GM12878 (cell line): ENCODE measurements around the gene PRC1. TPM values are rescaled to one million over a fixed set of nuclear protein-coding genes. Genes with fewer than 3 reads are reported as not detected.
A peak's percentile ranks its signal among the peaks of the same experiment; 100 is the strongest.

Source experiments
- BCL11A ChIP-seq: IDR thresholded peaks from 2 replicates; pipeline ENCODE4 v1.6.1; 2011; ENCODE audit warnings: low read depth, low read length
- EGR1 ChIP-seq, 2 experiments: IDR thresholded peaks; 1 replicate in 1 of 2; 2 replicates in 1 of 2; pipeline ENCODE4 v1.6.1; 2011 to 2012; ENCODE audit warnings: low read depth in 2 of 2, low read length in 2 of 2, borderline replicate concordance in 1 of 2, mild to moderate bottlenecking in 1 of 2, moderate library complexity in 1 of 2
- ESRRA ChIP-seq: IDR thresholded peaks from 2 replicates; pipeline ENCODE4 v1.6.1; 2012; ENCODE audit warnings: mild to moderate bottlenecking, low read length, improper control_type of control experiment
- MEF2B ChIP-seq: fragments of 450-650 bp; IDR thresholded peaks from 2 replicates; pipeline ENCODE4 v1.6.1; 2018; ENCODE audit warnings: mild to moderate bottlenecking, moderate library complexity; ENCODE audit not compliant: partially characterized antibody, poor library complexity, severe bottlenecking
- MTA3 ChIP-seq: IDR thresholded peaks from 2 replicates; pipeline ENCODE4 v1.6.1; 2012; ENCODE audit warnings: low read length, inconsistent platforms, borderline replicate concordance
- MYB ChIP-seq: fragments of 150-350 bp; IDR thresholded peaks from 2 replicates; pipeline ENCODE4 v1.6.1; 2014; ENCODE audit warnings: mild to moderate bottlenecking, low read depth, low read length, borderline replicate concordance
- POLR2A ChIP-seq: IDR thresholded peaks from 2 replicates; pipeline ENCODE4 v1.6.1; 2011; ENCODE audit warnings: low read depth, mild to moderate bottlenecking, low read length
- SP1 ChIP-seq: IDR thresholded peaks from one replicate; pipeline ENCODE4 v1.6.1; 2011; ENCODE audit warnings: low read depth, low read length
- TCF12 ChIP-seq: IDR thresholded peaks from 2 replicates; pipeline ENCODE4 v1.6.1; 2011; ENCODE audit warnings: low read depth, mild to moderate bottlenecking, low read length
- WRNIP1 ChIP-seq: IDR thresholded peaks from 2 replicates; pipeline ENCODE4 v1.6.1; 2011; ENCODE audit warnings: low read depth, low read length, improper control_type of control experiment, borderline replicate concordance
- polyA plus RNA-seq, 11 experiments: library from polyadenylated mRNA; depleted of rRNA in 4 of 11; unstranded in 6 of 11; stranded (reverse) in 5 of 11; fragments of >200 nt; fragmentation: Nextera tagmentation in 4 of 11; fragmentation: Illumina TruSeq in 1 of 11; extraction: Ambion mirVana in 4 of 11; extraction: Trizol in 1 of 11; gene quantifications; 1 replicate in 1 of 11; 2 replicates in 10 of 11; pipeline versions ENCODE4 v1.2.1 to v1.2.3, GENCODE V29; 2011 to 2016; ENCODE audit warnings: inconsistent platforms in 2 of 11, missing spikeins in 2 of 11, low read depth in 1 of 11
- total RNA-seq, 4 experiments: library from RNA; depleted of rRNA in 3 of 4; stranded (reverse); fragments of >200 nt in 3 of 4; fragmentation: Illumina TruSeq in 1 of 4; extraction: Trizol in 1 of 4; gene quantifications; 2 replicates each; pipeline versions ENCODE4 v1.2.1 to v1.2.3, GENCODE V29; 2013 to 2021
- TF ChIP-seq, protein P1 (sequence below): fragments of 450-650 bp; IDR thresholded peaks from 2 replicates; pipeline ENCODE4 v1.6.1; 2017; ENCODE audit warnings: low read depth, mild to moderate bottlenecking, moderate library complexity
- TF ChIP-seq, protein P2 (sequence below): fragments of 450-650 bp; formaldehyde crosslinking; IDR thresholded peaks from 2 replicates; pipeline ENCODE4 v1.4.0; 2020; ENCODE audit warnings: mild to moderate bottlenecking, moderate library complexity
- TF ChIP-seq, protein P3 (sequence below): IDR thresholded peaks from 2 replicates; pipeline ENCODE4 v1.6.1; 2012; ENCODE audit warnings: improper control_type of control experiment, low read depth, low read length; ENCODE audit not compliant: insufficient replicate concordance
- TF ChIP-seq, protein P4 (sequence below): fragments of 450-650 bp; IDR thresholded peaks from 2 replicates; pipeline ENCODE4 v1.6.1; 2014; ENCODE audit warnings: mild to moderate bottlenecking

Gene PRC1
- total and polyA plus RNA-seq, 10 of the 15 experiments (the other 5 are each of a cell fraction or from before 2014, with no cell fraction given): 100 to 241 (median 131) TPM

DNA sequence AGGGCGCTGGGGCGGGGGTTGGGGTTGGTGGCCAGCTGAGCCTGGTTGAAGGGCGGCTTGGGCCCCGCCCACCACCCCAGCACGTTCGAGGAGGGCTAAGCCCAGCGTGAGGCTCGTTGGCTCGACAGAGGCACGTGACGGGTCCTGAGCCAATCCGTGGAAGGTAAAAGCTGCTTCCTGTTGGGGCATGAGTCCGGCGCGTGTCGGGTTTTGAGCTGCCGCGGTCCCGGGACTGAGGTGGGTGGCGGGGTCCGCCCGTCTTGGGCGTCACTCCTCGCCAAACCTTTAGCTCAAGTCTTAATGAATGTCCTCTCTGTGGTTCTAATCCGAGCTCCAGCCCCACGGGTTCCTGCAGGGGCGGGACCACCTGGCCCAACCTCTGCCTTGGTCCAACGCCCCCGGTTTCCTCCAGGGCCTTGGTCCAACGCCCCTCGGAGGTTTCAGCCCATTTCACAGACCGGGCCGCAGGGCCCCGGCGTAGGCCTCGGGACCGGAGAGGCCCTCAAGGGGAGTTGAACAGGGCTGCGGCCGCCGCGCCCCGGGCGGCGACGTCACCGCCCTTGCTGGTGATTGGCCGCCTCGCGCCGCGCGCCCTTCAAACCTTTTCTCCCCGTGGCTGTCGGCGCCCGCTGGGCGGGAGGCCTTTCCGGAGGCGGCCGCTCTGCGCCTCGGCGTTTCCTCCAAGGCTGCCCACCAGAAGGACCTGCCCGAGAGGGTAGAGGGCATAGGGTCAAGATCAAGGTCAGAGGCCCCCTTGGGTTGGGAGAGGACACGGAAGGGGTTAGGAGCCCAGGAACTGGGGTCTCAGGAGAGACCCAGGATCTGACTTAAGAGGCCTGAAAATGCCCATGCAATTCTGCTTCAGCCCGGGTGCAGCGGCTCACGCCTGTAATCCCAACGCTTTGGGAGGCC is 39.4 kb downstream of the PRC1 start, which contains the start of gene RCCD1 (continued):
- TF ChIP-seq, protein P1, sequence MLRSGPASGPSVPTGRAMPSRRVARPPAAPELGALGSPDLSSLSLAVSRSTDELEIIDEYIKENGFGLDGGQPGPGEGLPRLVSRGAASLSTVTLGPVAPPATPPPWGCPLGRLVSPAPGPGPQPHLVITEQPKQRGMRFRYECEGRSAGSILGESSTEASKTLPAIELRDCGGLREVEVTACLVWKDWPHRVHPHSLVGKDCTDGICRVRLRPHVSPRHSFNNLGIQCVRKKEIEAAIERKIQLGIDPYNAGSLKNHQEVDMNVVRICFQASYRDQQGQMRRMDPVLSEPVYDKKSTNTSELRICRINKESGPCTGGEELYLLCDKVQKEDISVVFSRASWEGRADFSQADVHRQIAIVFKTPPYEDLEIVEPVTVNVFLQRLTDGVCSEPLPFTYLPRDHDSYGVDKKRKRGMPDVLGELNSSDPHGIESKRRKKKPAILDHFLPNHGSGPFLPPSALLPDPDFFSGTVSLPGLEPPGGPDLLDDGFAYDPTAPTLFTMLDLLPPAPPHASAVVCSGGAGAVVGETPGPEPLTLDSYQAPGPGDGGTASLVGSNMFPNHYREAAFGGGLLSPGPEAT: peak; percentile 54
- TF ChIP-seq ESRRA (peak; percentile 57; the same call in 1 of the 2 replicates), POLR2A (peak; percentile 93), WRNIP1 (no peak), MEF2B (peak; percentile 24), TCF12 (0 out of 2 replicates have a peak, but pooled peaks have one; percentile 3), MTA3 (no peak; the same call in 1 of the 2 replicates), EGR1 (IDR thresholded peaks at IDR 0.05; ENCODE audit: borderline replicate concordance in 1 of 2, low read depth in 2 of 2, low read length in 2 of 2) (peak in 1 of 2 experiments; percentile 2; a peak in 1 of 3 replicates), SP1 (peak; percentile 80), MYB (no peak), BCL11A (no peak)
- TF ChIP-seq, protein P2, sequence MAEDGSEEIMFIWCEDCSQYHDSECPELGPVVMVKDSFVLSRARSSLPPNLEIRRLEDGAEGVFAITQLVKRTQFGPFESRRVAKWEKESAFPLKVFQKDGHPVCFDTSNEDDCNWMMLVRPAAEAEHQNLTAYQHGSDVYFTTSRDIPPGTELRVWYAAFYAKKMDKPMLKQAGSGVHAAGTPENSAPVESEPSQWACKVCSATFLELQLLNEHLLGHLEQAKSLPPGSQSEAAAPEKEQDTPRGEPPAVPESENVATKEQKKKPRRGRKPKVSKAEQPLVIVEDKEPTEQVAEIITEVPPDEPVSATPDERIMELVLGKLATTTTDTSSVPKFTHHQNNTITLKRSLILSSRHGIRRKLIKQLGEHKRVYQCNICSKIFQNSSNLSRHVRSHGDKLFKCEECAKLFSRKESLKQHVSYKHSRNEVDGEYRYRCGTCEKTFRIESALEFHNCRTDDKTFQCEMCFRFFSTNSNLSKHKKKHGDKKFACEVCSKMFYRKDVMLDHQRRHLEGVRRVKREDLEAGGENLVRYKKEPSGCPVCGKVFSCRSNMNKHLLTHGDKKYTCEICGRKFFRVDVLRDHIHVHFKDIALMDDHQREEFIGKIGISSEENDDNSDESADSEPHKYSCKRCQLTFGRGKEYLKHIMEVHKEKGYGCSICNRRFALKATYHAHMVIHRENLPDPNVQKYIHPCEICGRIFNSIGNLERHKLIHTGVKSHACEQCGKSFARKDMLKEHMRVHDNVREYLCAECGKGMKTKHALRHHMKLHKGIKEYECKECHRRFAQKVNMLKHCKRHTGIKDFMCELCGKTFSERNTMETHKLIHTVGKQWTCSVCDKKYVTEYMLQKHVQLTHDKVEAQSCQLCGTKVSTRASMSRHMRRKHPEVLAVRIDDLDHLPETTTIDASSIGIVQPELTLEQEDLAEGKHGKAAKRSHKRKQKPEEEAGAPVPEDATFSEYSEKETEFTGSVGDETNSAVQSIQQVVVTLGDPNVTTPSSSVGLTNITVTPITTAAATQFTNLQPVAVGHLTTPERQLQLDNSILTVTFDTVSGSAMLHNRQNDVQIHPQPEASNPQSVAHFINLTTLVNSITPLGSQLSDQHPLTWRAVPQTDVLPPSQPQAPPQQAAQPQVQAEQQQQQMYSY (CRISPR knock-in tag): 0 out of 2 replicates have a peak, but pooled peaks have one; percentile 3
- TF ChIP-seq, protein P3, sequence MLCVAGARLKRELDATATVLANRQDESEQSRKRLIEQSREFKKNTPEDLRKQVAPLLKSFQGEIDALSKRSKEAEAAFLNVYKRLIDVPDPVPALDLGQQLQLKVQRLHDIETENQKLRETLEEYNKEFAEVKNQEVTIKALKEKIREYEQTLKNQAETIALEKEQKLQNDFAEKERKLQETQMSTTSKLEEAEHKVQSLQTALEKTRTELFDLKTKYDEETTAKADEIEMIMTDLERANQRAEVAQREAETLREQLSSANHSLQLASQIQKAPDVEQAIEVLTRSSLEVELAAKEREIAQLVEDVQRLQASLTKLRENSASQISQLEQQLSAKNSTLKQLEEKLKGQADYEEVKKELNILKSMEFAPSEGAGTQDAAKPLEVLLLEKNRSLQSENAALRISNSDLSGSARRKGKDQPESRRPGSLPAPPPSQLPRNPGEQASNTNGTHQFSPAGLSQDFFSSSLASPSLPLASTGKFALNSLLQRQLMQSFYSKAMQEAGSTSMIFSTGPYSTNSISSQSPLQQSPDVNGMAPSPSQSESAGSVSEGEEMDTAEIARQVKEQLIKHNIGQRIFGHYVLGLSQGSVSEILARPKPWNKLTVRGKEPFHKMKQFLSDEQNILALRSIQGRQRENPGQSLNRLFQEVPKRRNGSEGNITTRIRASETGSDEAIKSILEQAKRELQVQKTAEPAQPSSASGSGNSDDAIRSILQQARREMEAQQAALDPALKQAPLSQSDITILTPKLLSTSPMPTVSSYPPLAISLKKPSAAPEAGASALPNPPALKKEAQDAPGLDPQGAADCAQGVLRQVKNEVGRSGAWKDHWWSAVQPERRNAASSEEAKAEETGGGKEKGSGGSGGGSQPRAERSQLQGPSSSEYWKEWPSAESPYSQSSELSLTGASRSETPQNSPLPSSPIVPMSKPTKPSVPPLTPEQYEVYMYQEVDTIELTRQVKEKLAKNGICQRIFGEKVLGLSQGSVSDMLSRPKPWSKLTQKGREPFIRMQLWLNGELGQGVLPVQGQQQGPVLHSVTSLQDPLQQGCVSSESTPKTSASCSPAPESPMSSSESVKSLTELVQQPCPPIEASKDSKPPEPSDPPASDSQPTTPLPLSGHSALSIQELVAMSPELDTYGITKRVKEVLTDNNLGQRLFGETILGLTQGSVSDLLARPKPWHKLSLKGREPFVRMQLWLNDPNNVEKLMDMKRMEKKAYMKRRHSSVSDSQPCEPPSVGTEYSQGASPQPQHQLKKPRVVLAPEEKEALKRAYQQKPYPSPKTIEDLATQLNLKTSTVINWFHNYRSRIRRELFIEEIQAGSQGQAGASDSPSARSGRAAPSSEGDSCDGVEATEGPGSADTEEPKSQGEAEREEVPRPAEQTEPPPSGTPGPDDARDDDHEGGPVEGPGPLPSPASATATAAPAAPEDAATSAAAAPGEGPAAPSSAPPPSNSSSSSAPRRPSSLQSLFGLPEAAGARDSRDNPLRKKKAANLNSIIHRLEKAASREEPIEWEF: peak; percentile 18
- TF ChIP-seq, protein P4, sequence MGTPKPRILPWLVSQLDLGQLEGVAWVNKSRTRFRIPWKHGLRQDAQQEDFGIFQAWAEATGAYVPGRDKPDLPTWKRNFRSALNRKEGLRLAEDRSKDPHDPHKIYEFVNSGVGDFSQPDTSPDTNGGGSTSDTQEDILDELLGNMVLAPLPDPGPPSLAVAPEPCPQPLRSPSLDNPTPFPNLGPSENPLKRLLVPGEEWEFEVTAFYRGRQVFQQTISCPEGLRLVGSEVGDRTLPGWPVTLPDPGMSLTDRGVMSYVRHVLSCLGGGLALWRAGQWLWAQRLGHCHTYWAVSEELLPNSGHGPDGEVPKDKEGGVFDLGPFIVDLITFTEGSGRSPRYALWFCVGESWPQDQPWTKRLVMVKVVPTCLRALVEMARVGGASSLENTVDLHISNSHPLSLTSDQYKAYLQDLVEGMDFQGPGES: no peak
